IMR-90 (cell line): Measurements from ENCODE around the gene OPCML. TPM values are rescaled to one million over a fixed set of nuclear protein-coding genes. Genes with fewer than 3 reads are reported as not detected.

ENCODE experiments used
- ATAC-seq: fragments of 200-7000 bp; cut with Tn5 transposase; 2 replicates; pipeline ENCODE4 v1.9.1; 2020; ENCODE audit warnings: low read depth, mild to moderate bottlenecking, moderate library complexity
- BruUV-seq: library from RNA; stranded (reverse); fragments of 400-500 nt; replicated peaks from 2 replicates; lab custom pipeline; 2021; lab: Mats Ljungman, UMichigan
- CTCF ChIA-PET: fragments of 300-600 bp; formaldehyde crosslinking; extraction: SDS; loops from one replicate; lab custom pipeline; 2021; ENCODE audit warnings: antibody characterized with exemption; lab: Yijun Ruan, JAX
- POLR2A ChIA-PET: fragments of 300-600 bp; sonication (Branson Sonifier 250); formaldehyde crosslinking; loops from one replicate; lab custom pipeline; 2022; ENCODE audit warnings: antibody characterized with exemption; ENCODE audit not compliant: unreplicated experiment; lab: Charles Lee
- DNase-seq: peaks from one replicate; pipeline ENCODE4 v3.0.0; 2013
- H2AFZ ChIP-seq: replicated peaks from 2 replicates; pipeline ENCODE3; 2013; ENCODE audit warnings: low read length, mild to moderate bottlenecking; ENCODE audit not compliant: poor library complexity
- H2AK5ac ChIP-seq: 2 replicates; pipeline ENCODE4 v1.6.1; 2013; ENCODE audit warnings: low read depth, low read length, inconsistent platforms
- H2AK9ac ChIP-seq: replicated peaks from 2 replicates; pipeline ENCODE3; 2013; ENCODE audit warnings: mild to moderate bottlenecking, low read depth, low read length, moderate library complexity; ENCODE audit not compliant: poor library complexity
- H2BK120ac ChIP-seq: 2 replicates; pipeline ENCODE4 v1.6.1; 2013; ENCODE audit warnings: low read depth, low read length, inconsistent platforms
- H2BK15ac ChIP-seq: 3 replicates; pipeline ENCODE4 v1.6.1; 2013; ENCODE audit warnings: low read depth, low read length, inconsistent platforms
- H2BK20ac ChIP-seq: 2 replicates; pipeline ENCODE4 v1.6.1; 2013; ENCODE audit warnings: low read depth, mild to moderate bottlenecking, inconsistent platforms, low read length, moderate library complexity
- H2BK5ac ChIP-seq: 2 replicates; pipeline ENCODE4 v1.6.1; 2013; ENCODE audit warnings: mild to moderate bottlenecking, low read depth, low read length, inconsistent platforms; ENCODE audit not compliant: poor library complexity, severe bottlenecking
- H3K14ac ChIP-seq: replicated peaks from 2 replicates; pipeline ENCODE4 v1.6.1; 2013; ENCODE audit warnings: low read depth, low read length, inconsistent platforms
- H3K18ac ChIP-seq: 2 replicates; pipeline ENCODE4 v1.6.1; 2013; ENCODE audit warnings: low read depth, low read length, control low read depth
- H3K23ac ChIP-seq: 2 replicates; pipeline ENCODE4 v1.6.1; 2013; ENCODE audit warnings: low read depth, low read length, inconsistent platforms
- H3K27ac ChIP-seq: 2 replicates; pipeline ENCODE4 v1.5.1; 2013; ENCODE audit warnings: mild to moderate bottlenecking, control low read depth, low read length; ENCODE audit not compliant: insufficient read depth
- H3K27me3 ChIP-seq: 2 replicates; pipeline ENCODE4 v1.6.1; 2013; ENCODE audit warnings: low read length; ENCODE audit not compliant: control insufficient read depth, insufficient read depth
- H3K36me3 ChIP-seq: 2 replicates; pipeline ENCODE4 v1.6.1; 2013; ENCODE audit warnings: low read length, mixed read lengths; ENCODE audit not compliant: control insufficient read depth, insufficient read depth
- H3K4ac ChIP-seq: 2 replicates; pipeline ENCODE4 v1.6.1; 2013; ENCODE audit warnings: low read depth, low read length, inconsistent platforms
- H3K4me1 ChIP-seq: 2 replicates; pipeline ENCODE4 v1.6.1; 2013; ENCODE audit warnings: low read length, mixed read lengths; ENCODE audit not compliant: control insufficient read depth, insufficient read depth
- H3K4me2 ChIP-seq: 2 replicates; pipeline ENCODE4 v1.6.1; 2013; ENCODE audit warnings: low read depth, mild to moderate bottlenecking, control low read depth, low read length, moderate library complexity
- H3K4me3 ChIP-seq: 2 replicates; pipeline ENCODE4 v1.5.1; 2013; ENCODE audit warnings: low read depth, mild to moderate bottlenecking, control low read depth, low read length, moderate library complexity; ENCODE audit not compliant: insufficient read depth
- H3K56ac ChIP-seq: 2 replicates; pipeline ENCODE4 v1.6.1; 2013; ENCODE audit warnings: low read length, inconsistent platforms; ENCODE audit not compliant: insufficient read depth; ENCODE audit errors: extremely low read depth
- H3K79me1 ChIP-seq, 2 experiments: 2 replicates each; pipeline ENCODE4 v1.6.1; 2013; ENCODE audit warnings: low read length in 2 of 2, inconsistent platforms in 1 of 2, low read depth in 1 of 2
- H3K9ac ChIP-seq: 2 replicates; pipeline ENCODE4 v1.6.1; 2013; ENCODE audit warnings: low read depth, low read length, control low read depth
- H3K9me1 ChIP-seq: 2 replicates; pipeline ENCODE4 v1.6.1; 2013; ENCODE audit warnings: low read length, inconsistent platforms; ENCODE audit not compliant: insufficient read depth
- H3K9me3 ChIP-seq: 2 replicates; pipeline ENCODE4 v1.6.1; 2013; ENCODE audit warnings: low read length; ENCODE audit not compliant: control insufficient read depth, insufficient read depth
- H4K20me1 ChIP-seq: 2 replicates; pipeline ENCODE4 v1.6.1; 2013; ENCODE audit warnings: low read length, inconsistent platforms; ENCODE audit not compliant: insufficient read depth
- H4K5ac ChIP-seq: 2 replicates; pipeline ENCODE4 v1.6.1; 2013; ENCODE audit warnings: mild to moderate bottlenecking, low read depth, low read length, control low read depth
- H4K8ac ChIP-seq, 2 experiments: 2 replicates each; pipeline ENCODE4 v1.6.1; 2013; ENCODE audit warnings: low read depth in 2 of 2, low read length in 2 of 2, control low read depth in 1 of 2, inconsistent platforms in 1 of 2
- H4K91ac ChIP-seq: 2 replicates; pipeline ENCODE4 v1.6.1; 2013; ENCODE audit warnings: low read depth, low read length, inconsistent platforms; ENCODE audit not compliant: insufficient read depth
- RFX5 ChIP-seq: IDR thresholded peaks from 2 replicates; pipeline ENCODE4 v1.8.0; 2012; ENCODE audit warnings: low read depth, mild to moderate bottlenecking, low read length, moderate library complexity
- WGBS, 2 experiments: methylation state at CpG; one replicate each; pipeline versions ENCODE4 v1.1.5 to v1.1.7; 2013; ENCODE audit warnings: missing lambda C conversion rate in 2 of 2; ENCODE audit not compliant: insufficient read length in 1 of 2; ENCODE audit errors: extremely low coverage in 2 of 2; 5-methylcytosine and 5-hydroxymethylcytosine counted together
- dilution Hi-C: fragments of 300-500 bp; cut with HindIII; formaldehyde crosslinking; loops from one replicate; pipeline ENCODE4 v1.14.3; 2018; ENCODE audit warnings: low sequenced_read_pairs; ENCODE audit not compliant: unreplicated experiment
- in situ Hi-C: fragments of 300-500 bp; cut with MboI; formaldehyde crosslinking; loops from 3 replicates; pipeline ENCODE4 v1.14.3; 2019; ENCODE audit warnings: low sequenced_read_pairs, inconsistent platforms, mixed read lengths
- intact Hi-C: fragments of 100-400 bp; cut with micrococcal nuclease; formaldehyde crosslinking; loops from 2 replicates; pipeline ENCODE4 v1.10.0; 2022
- polyA plus RNA-seq, 3 experiments: library from polyadenylated mRNA; depleted of rRNA; stranded (reverse); fragments of >200 nt; gene quantifications; 2 replicates each; pipeline ENCODE4 v1.2.3, GENCODE V29; 2012; ENCODE audit warnings: low replicate concordance in 1 of 3
- total RNA-seq: library from RNA; depleted of rRNA; stranded (reverse); fragments of >200 nt; gene quantifications from 2 replicates; pipeline ENCODE4 v1.2.3, GENCODE V29; 2012

Gene OPCML
- total and polyA plus RNA-seq, 2 of the 4 experiments (the other 2 are of a cell fraction) = under 0.01 to 2.6 TPM

DNA sequence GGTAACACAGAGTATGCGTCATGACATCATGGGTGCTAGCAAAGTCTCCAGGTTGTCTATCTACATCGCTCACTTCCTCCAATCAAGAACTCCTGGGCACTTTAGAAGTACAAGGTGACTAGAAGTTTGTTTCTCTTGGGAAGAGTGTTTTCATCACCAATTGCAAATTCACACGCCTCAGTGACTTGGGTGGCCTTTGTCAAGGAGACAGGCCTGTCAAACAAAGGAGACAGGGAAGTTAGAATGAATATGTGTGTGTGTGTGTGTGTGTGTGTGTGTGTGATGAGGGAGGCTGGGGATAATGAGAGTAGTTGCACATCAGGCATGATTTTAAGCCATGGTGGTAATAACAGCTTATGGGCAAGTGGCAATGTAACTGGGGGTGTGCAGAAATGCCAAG is 953.2 kb downstream of the OPCML start:
- Histone ChIP-seq H4K20me1 (no peaks in the 10 kb centered on the region), H3K9ac (no peak overlapping the region), H3K56ac (no peak overlapping the region), H4K91ac (no peak overlapping the region), H4K5ac (no peak overlapping the region), H2BK15ac (no peak overlapping the region), H2AK5ac (no peak overlapping the region), H3K79me1 (no peaks in the 10 kb centered on the region), H2BK20ac (no peak overlapping the region), H2BK120ac (no peak overlapping the region), H3K27ac (no peak overlapping the region), H3K4me3 (no peak overlapping the region), H3K4ac (no peak overlapping the region), H3K18ac (no peak overlapping the region), H4K8ac (no peak overlapping the region), H3K9me1 (no peaks in the 10 kb centered on the region), H3K4me1 (peaks cover 2% of the 10 kb centered on the region; the same call in 1 of the 2 replicates), H3K14ac (no peak overlapping the region), H2AK9ac (no peak overlapping the region), H3K9me3 (no peaks in the 10 kb centered on the region), H2AFZ (no peak overlapping the region), H2BK5ac (no peak overlapping the region), H3K27me3 (no peaks in the 10 kb centered on the region), H3K36me3 (no peaks in the 10 kb centered on the region), H3K23ac (no peak overlapping the region), H3K4me2 (no peak overlapping the region)
- ATAC-seq (no peak), DNase-seq (no peak)
- in situ Hi-C loops = no loop called here
- intact Hi-C loops = no loop called here
- BruUV-seq = no TSS peak
- WGBS, 2 experiments = 100% methylated on average over 1 of the region's 3 CpGs; no CpG with 5 or more reads in 1 of the 2 experiments
- ChIA-PET CTCF (no interaction called here), POLR2A (no interaction called here)
- no peak for TF ChIP-seq RFX5
- dilution Hi-C loops = no loop called here
